Kidney (tissue), 14 donors: ENCODE data around the gene LRWD1. TPM values are rescaled to one million over a fixed set of nuclear protein-coding genes. Genes with fewer than 3 reads are reported as not detected.
A peak's percentile ranks its signal among the peaks of the same experiment; 100 is the strongest.
"Not testable (repeated sequence)": the region's sequence is repeated elsewhere in the genome, so short reads cannot be mapped to it uniquely, and the experiment has no call there.

ENCODE experiments used
- DNase-seq, 5 donors: peaks; one replicate each; pipeline ENCODE4 v3.0.0-alpha.2; 2013 to 2020
- FAIRE-seq: peaks from 2 replicates; lab custom pipeline; 2012; peaks lifted over from hg19 to GRCh38; lab: Jason Lieb, UNC
- H3K27ac ChIP-seq, 2 donors: one replicate each; pipeline ENCODE4 v1.7.0; 2013; ENCODE audit warnings: low read depth in 2 of 2, low read length in 2 of 2, inconsistent platforms in 1 of 2
- H3K27me3 ChIP-seq: one replicate; pipeline ENCODE4 v1.7.1; 2013; ENCODE audit warnings: low read length, inconsistent platforms; ENCODE audit not compliant: control insufficient read depth, insufficient read depth
- H3K36me3 ChIP-seq, 3 donors: one replicate each; pipeline versions ENCODE4 v1.7.0 to v1.7.1; 2013; ENCODE audit warnings: low read length in 3 of 3, control low read depth in 1 of 3, inconsistent platforms in 1 of 3; ENCODE audit not compliant: insufficient read depth in 3 of 3, control insufficient read depth in 2 of 3
- H3K4me1 ChIP-seq, 3 donors: one replicate each; pipeline versions ENCODE4 v1.7.0 to v1.7.1; 2013; ENCODE audit warnings: low read length in 3 of 3, inconsistent platforms in 1 of 3, low read depth in 1 of 3; ENCODE audit not compliant: control insufficient read depth in 2 of 3, insufficient read depth in 2 of 3
- H3K4me3 ChIP-seq, 3 donors: one replicate each; pipeline versions ENCODE4 v1.7.0 to v1.8.1; 2013; ENCODE audit warnings: low read length in 3 of 3, control low read depth in 1 of 3, inconsistent platforms in 1 of 3
- H3K9ac ChIP-seq, 3 donors: one replicate each; pipeline versions ENCODE4 v1.7.0 to v1.7.1; 2013; ENCODE audit warnings: low read length in 3 of 3, control low read depth in 1 of 3, inconsistent platforms in 1 of 3
- H3K9me3 ChIP-seq, 3 donors: one replicate each; pipeline versions ENCODE4 v1.7.0 to v1.7.1; 2013; ENCODE audit warnings: low read length in 3 of 3, control low read depth in 1 of 3, inconsistent platforms in 1 of 3; ENCODE audit not compliant: control insufficient read depth in 2 of 3, insufficient read depth in 1 of 3
- CTCF ChIP-seq: IDR thresholded peaks from 3 replicates; pipeline ENCODE4 v1.5.1; 2012; ENCODE audit warnings: mild to moderate bottlenecking, moderate library complexity, borderline replicate concordance; ENCODE audit not compliant: insufficient read depth; ENCODE audit errors: extremely low read depth
- intact Hi-C: fragments of 100-400 bp; cut with DNase I; formaldehyde crosslinking; loops from one replicate; pipeline ENCODE4 v1.11.1; 2022
- polyA plus RNA-seq: library from polyadenylated mRNA; stranded (reverse); fragments of 350-450 nt; fragmentation: Illumina TruSeq; extraction: RNeasy Lipid Tissue Mini Kit (QIAGEN cat#74804); gene quantifications from one replicate; pipeline ENCODE4 v1.2.3, GENCODE V29; 2014; ENCODE audit warnings: low read depth, low replicate concordance; ENCODE audit not compliant: insufficient read depth
- total RNA-seq: library from RNA; stranded (reverse); fragmentation: NEBNext Ultra II Directional; extraction: Animal tissue kit (Norgen Biotek cat#: 25700); gene quantifications from one replicate; pipeline ENCODE4 v1.2.1, GENCODE V29; 2021
- donor health status: control.
- donor health status: control.
- donor health status: control.
- donor health status: control.
- donor health status: control.
- donor health status: DM: yes; HTN: yes; CAD: no.
- donor health status: Normal renal cell carcinoma (clear cell type).

Gene LRWD1
- total and polyA plus RNA-seq, 2 donors from 2014 or later: 14.0 to 14.1 TPM

GRCh38 chr7:102478314-102479208, 13.8 kb downstream of the LRWD1 start, which contains the start of gene POLR2J:
Gene POLR2J (minus strand): TSS chr7:102478922. CDS start chr7:102478860, 62 bp downstream.
- peak; percentile 57 for TF ChIP-seq CTCF
- peak; percentile 72 to 97 (median 93) for DNase-seq
- H3K9ac ChIP-seq, H3K9me3 ChIP-seq, intact Hi-C loops, H3K4me1 ChIP-seq, H3K27me3 ChIP-seq, H3K27ac ChIP-seq, H3K36me3 ChIP-seq, H3K4me3 ChIP-seq, FAIRE-seq: not testable (repeated sequence)

GRCh38 chr7:102479209-102479584, 14.4 kb downstream of the LRWD1 start:
- H3K4me3 ChIP-seq, H3K9ac ChIP-seq, FAIRE-seq, H3K27me3 ChIP-seq, H3K36me3 ChIP-seq, DNase-seq, H3K27ac ChIP-seq, H3K9me3 ChIP-seq, H3K4me1 ChIP-seq, intact Hi-C loops: not testable (repeated sequence)

GRCh38 chr7:102479982-102480637, 15.3 kb downstream of the LRWD1 start:
- DNase-seq: peak in 1 of 5 donors; percentile 50
- H3K9ac ChIP-seq, H3K9me3 ChIP-seq, H3K4me1 ChIP-seq, FAIRE-seq, H3K27me3 ChIP-seq, H3K4me3 ChIP-seq, intact Hi-C loops, H3K27ac ChIP-seq, H3K36me3 ChIP-seq: not testable (repeated sequence)

- H3K36me3 ChIP-seq, H3K4me3 ChIP-seq, DNase-seq, H3K4me1 ChIP-seq, H3K27ac ChIP-seq, intact Hi-C loops, H3K9me3 ChIP-seq, H3K9ac ChIP-seq, H3K27me3 ChIP-seq, FAIRE-seq: not testable (repeated sequence)
Measured at GRCh38 chr7:102481962-102482361, 17.2 kb downstream of the LRWD1 start.

- DNase-seq, H3K4me1 ChIP-seq, H3K4me3 ChIP-seq, H3K27me3 ChIP-seq, H3K27ac ChIP-seq, H3K9ac ChIP-seq, intact Hi-C loops, H3K36me3 ChIP-seq, FAIRE-seq, H3K9me3 ChIP-seq: not testable (repeated sequence)
Measured at GRCh38 chr7:102484317-102484716, 19.5 kb downstream of the LRWD1 start.

GRCh38 chr7:102490529-102491075, 25.8 kb downstream of the LRWD1 start:
- intact Hi-C loops, H3K36me3 ChIP-seq, H3K27me3 ChIP-seq, H3K4me3 ChIP-seq, FAIRE-seq, H3K4me1 ChIP-seq, H3K27ac ChIP-seq, H3K9me3 ChIP-seq, H3K9ac ChIP-seq: not testable (repeated sequence)
- DNase-seq: peak in 1 of 5 donors; percentile 83

- DNase-seq: peak in 1 of 5 donors; percentile 54
- intact Hi-C loops, FAIRE-seq, H3K4me3 ChIP-seq, H3K27ac ChIP-seq, H3K4me1 ChIP-seq, H3K36me3 ChIP-seq, H3K9me3 ChIP-seq, H3K9ac ChIP-seq, H3K27me3 ChIP-seq: not testable (repeated sequence)
Measured at GRCh38 chr7:102493220-102493935, 28.6 kb downstream of the LRWD1 start.
